Mesothelial cell of epicardium (in vitro differentiated cells): ENCODE data around the gene BMP2K. TPM values are rescaled to one million over a fixed set of nuclear protein-coding genes. Genes with fewer than 3 reads are reported as not detected.

ENCODE experiments used
- DNase-seq, 2 experiments: peaks; one replicate each; pipeline ENCODE4 v3.0.0; 2021; ENCODE audit warnings: low spot score in 2 of 2; ENCODE audit not compliant: unreplicated experiment in 2 of 2
- H3K27ac Mint-ChIP-seq: 2 replicates; pipeline ENCODE4 v1.8.0; 2021; ENCODE audit warnings: mixed read lengths
- H3K27me3 Mint-ChIP-seq: 2 replicates; pipeline ENCODE4 v1.8.0; 2021; ENCODE audit warnings: low read depth, mixed read lengths
- H3K36me3 Mint-ChIP-seq: 2 replicates; pipeline ENCODE4 v1.8.0; 2021; ENCODE audit warnings: mixed read lengths
- H3K4me1 Mint-ChIP-seq: 2 replicates; pipeline ENCODE4 v1.8.0; 2021; ENCODE audit warnings: mixed read lengths
- H3K4me3 Mint-ChIP-seq: 2 replicates; pipeline ENCODE4 v1.8.0; 2021; ENCODE audit warnings: mild to moderate bottlenecking, moderate library complexity, mixed read lengths
- H3K9me3 Mint-ChIP-seq: 2 replicates; pipeline ENCODE4 v1.8.0; 2021; ENCODE audit warnings: mixed read lengths
- CTCF ChIP-seq: fragments of 200-600 bp; sonication (generic); IDR thresholded peaks from one replicate; pipeline ENCODE4 v1.5.0; 2021; ENCODE audit warnings: antibody characterized with exemption; ENCODE audit not compliant: unreplicated experiment
- total RNA-seq: library from RNA; stranded (reverse); gene quantifications from 3 replicates; pipeline ENCODE4 v1.2.1, GENCODE V29; 2021

The BMP2K gene
- total RNA-seq, 1 donor from 2014 or later, result 23.2 TPM

DNA sequence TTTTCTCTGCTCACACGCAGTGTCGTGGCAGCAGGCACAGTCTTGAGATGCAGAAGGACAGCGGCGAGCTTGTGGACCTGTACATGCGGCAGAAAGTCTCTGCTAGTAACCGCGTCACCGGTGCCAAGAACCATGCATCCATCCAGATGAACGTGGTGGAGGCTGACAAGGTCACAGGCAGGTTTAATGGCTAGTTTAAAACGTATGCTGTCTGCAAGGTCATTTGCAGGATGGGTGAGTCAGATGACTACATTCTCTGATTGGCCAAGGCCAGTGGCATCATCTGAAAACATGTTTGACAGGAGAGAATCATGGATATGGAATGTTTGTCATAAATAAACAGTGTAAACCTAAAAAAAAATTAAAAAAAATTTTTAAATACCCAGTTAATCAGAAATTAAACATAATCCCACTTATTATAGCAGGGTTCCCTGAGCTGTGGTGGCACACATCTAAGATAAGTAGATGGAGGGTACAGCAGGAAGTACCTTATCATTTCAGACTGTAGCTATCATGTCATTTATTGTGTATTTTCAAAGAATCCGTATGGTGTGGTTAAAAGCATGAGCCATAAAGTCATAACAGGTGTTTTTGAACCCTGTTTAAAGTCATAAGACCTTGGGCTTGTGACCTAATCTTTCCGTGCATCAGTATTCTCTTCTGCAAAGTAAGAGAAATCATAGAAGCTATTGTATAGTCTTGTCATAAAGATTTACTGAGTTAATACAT, 7.5 kb upstream of the BMP2K start:
- H3K27ac Mint-ChIP-seq, result no peak overlapping the region
- H3K4me1 Mint-ChIP-seq, result peaks cover 2% of the 10 kb centered on the region
- no peak for DNase-seq
- no peak overlapping the region for H3K4me3 Mint-ChIP-seq
- H3K27me3 Mint-ChIP-seq, result no peaks in the 10 kb centered on the region
- no peaks in the 10 kb centered on the region for H3K36me3 Mint-ChIP-seq
- H3K9me3 Mint-ChIP-seq, result no peaks in the 10 kb centered on the region
- TF ChIP-seq CTCF, result no peak

DNA sequence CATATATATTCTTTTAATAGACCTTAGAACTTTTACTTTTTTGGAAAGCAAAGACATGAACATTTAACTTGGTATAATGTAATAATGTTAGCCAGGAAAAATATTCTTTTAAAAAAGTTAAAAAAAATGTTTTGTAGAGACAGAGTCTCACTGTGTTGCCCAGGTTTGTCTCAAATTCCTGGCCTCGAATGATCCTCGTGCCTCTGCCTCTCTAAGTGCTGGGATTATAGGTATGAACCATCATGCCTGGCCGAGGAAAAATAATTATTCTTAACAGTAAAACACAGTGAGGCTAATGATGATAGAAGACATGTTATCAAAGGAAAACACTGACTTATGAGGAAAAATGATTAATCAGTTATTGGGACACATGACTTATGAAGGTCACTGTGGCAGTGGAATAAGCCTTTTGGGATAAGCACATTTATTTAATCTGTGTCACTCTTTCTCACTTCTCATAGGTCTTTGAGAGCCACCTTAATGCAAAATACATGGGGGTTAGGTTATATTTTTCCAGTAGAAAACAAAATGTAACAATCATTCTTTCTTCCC, 6.0 kb upstream of the BMP2K start:
- no peak overlapping the region for H3K27ac Mint-ChIP-seq
- H3K36me3 Mint-ChIP-seq, result no peaks in the 10 kb centered on the region
- TF ChIP-seq CTCF, result no peak
- no peaks in the 10 kb centered on the region for H3K9me3 Mint-ChIP-seq
- H3K4me1 Mint-ChIP-seq, result peaks cover 11% of the 10 kb centered on the region
- H3K27me3 Mint-ChIP-seq, result no peaks in the 10 kb centered on the region
- no peak overlapping the region for H3K4me3 Mint-ChIP-seq
- DNase-seq, result no peak

DNA sequence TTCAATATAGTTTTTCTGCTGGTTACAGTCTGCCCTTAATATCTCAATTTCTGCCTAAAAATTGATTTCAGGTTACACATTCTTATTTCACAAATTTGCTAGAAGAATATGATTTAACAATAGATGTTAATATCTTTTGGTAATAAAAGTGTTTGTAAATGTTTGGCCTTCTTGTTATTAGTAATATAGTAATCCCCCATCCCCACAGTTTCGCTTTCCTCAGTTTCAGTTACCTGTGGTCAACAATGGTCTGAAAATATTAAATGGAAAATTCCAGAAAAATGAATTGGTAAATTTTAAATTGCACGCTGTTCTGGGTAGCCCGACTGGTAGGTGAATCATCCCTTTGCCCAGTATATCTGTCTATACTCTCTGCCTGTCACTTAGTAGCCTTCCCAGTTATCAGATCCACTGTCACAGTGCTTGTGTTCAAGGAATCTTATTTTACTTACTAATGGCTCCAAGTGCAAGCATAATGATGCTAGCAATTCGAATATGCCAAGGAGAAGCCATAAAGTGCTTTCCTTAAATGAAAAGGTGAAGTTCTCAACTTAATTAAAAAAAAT, 3.5 kb upstream of the BMP2K start:
- TF ChIP-seq CTCF, result no peak
- H3K4me1 Mint-ChIP-seq, result peaks cover 12% of the 10 kb centered on the region

DNA sequence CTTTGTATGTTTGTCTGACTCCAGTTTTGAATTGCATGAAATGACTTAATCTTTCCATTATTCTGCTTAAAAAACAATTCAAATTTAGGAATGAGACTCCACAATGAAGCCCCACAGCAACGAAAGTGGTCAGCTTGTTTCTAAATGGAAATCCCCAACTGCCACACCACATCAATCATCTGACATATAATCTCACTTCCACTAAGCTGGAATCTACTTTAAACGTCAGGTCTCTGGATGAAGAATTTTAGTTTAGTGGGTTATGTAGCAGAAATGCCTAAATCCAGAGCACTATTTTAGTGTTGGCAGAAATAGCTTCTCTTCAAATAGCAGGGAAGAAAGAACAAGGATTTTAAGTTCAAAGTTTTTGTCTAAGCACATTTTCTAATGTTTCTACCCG, 1.7 kb upstream of the BMP2K start:
- Mint-ChIP-seq H3K27me3 (no peaks in the 10 kb centered on the region), H3K4me1 (peaks cover 12% of the 10 kb centered on the region), H3K9me3 (no peaks in the 10 kb centered on the region), H3K27ac (peak overlapping the region; percentile 99), H3K4me3 (peak overlapping the region; percentile 91), H3K36me3 (no peaks in the 10 kb centered on the region)
- no peak for TF ChIP-seq CTCF
- DNase-seq, result no peak

More for the DNA sequence above, 3.5 kb upstream of the BMP2K start:
- no peak for DNase-seq
- H3K4me3 Mint-ChIP-seq, result no peak overlapping the region
- no peaks in the 10 kb centered on the region for H3K27me3 Mint-ChIP-seq
- H3K36me3 Mint-ChIP-seq, result no peaks in the 10 kb centered on the region
- H3K9me3 Mint-ChIP-seq, result no peaks in the 10 kb centered on the region
- no peak overlapping the region for H3K27ac Mint-ChIP-seq

- Mint-ChIP-seq H3K27me3 (no peaks in the 10 kb centered on the region), H3K4me3 (peak overlapping the region; percentile 91), H3K36me3 (no peaks in the 10 kb centered on the region), H3K4me1 (peaks cover 12% of the 10 kb centered on the region), H3K9me3 (no peaks in the 10 kb centered on the region), H3K27ac (peak overlapping the region; percentile 99)
- peak; percentile 69 to 89 for DNase-seq
- TF ChIP-seq CTCF, result no peak
Measured at GRCh38 chr4:78775303-78776078, 659 bp upstream of the BMP2K start.
